ENCODE data around the gene CELA2B.
"Not testable (repeated sequence)": the region's sequence is repeated elsewhere in the genome, so short reads cannot be mapped to it uniquely, and the experiment has no call there.

The CELA2B gene

GRCh38 chr1:15445390-15446122 is 30.3 kb upstream of the CELA2B start:
- no peak for DNase-seq

DNA sequence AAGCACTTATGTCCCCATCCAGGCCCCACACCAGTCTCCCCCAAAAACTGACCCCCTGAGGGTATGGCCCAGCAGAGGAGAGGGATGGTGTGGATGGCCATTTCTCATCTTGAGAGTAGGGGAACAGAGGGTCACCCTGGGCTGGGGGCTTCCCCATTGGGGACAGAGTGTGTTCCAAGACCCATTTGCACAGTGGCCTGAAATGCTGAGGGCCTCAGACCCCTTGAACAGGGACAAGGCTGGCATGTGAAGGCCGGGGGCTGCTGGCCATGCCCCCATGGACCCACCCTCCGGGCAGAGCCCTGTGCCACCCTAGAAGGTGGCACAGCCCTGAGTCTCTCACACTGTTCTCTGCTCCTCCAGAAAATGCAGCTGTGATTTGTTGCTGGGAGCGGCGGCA is 29.7 kb upstream of the CELA2B start:
- DNase-seq: no peak

DNA sequence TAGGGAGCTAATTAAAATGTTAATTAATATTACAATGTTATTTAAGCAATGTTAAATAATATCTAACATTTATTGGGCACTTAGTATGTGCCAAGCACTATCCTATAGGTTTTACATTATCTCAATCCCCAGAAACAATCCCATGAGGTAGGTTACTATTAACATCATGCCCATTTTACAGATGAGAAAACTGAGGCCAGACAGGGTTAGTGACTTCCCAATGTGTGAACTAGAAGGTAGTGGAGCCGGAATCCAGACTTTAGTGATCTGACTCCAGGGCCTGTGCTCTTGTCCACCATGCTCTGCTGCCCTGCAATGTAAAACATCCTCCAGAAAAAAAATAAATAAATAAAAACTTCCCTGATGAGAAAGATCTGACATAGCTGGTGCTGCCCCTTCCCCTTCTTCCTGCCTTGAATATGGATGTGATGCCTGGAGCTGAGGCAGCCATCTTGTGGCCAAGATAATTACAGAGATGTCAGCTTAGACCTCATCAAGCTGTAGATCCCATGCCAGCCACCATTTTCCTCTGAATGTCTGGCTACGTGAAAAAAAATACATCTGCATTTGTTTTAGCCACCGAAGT is 26.9 kb upstream of the CELA2B start:
- DNase-seq: no peak

DNA sequence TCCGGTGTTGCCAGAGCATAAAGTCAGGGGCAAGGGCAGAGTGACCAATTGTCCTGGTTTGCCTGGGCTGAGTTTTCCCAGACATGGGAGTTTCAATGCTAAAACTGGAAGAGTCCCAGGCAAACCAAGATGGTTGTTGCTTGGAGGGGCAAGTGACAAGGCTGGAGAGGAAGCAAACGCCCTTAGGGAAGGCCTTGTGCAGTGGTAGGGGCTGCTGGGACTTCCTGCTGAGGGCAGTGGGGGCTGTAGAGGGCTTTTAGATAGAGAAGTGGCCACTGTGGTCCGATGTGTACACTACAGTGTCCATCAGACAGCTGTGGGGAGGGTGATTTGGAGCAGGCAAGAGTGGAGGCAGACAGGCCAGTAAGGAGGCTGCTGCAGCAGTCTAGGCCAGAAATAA is 26.3 kb upstream of the CELA2B start:
- no peak for DNase-seq

- DNase-seq: no peak
Measured at GRCh38 chr1:15451014-15451722, 24.7 kb upstream of the CELA2B start.

- DNase-seq: no peak
Measured at GRCh38 chr1:15452216-15452615, 23.7 kb upstream of the CELA2B start.

DNA sequence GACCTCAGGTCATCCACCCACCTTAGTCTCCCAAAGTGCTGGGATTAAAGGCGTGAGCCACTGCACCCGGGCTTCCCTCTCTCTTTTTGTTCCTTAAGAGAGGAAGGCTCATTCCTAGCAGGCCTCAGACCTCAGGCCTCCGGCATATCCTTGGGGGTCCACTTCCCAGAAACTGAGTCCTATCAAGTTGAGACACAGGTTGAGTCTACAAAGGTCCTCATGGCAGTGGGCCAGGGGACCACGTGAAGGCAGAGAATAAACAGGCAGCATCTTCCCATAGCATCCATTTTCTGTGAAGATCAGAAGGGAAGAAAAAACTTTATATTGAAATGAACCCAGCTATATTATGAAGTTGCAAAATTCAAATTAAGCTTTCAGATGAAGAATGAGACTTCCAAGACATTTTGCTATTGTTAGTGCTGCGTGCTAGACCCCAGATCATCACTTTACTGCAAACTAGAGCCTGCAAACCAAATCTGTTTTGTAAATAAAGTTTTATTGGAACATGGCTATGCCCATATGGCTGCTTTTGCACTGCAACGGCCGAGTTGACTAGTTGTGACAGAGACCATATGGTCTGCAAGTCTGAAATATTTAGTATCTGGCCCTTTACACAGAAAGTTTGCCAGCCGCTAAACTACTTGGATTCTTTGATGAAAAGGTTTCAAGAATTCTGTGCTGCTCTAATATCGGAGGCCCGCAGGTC is 22.9 kb upstream of the CELA2B start:
- DNase-seq: no peak

DNA sequence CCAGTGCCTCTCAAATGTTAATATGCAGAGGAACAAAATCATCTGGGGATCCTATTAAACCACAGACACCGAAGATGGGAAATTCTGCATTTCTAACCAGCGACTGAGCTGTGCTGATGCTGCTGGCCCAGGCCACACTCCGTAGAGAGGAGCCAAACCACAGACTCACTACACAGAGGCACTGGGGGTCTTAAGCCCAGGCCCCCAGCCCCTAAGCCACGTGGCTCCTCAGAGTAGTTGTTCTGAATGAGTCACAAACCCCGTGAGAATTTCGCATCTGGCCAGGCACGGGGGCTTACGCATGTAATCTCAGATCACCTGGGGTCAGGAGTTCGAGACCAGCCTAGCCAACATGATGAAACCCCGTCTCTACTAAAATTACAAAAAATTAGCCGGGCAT is 22.2 kb upstream of the CELA2B start:
- DNase-seq: no peak

DNA sequence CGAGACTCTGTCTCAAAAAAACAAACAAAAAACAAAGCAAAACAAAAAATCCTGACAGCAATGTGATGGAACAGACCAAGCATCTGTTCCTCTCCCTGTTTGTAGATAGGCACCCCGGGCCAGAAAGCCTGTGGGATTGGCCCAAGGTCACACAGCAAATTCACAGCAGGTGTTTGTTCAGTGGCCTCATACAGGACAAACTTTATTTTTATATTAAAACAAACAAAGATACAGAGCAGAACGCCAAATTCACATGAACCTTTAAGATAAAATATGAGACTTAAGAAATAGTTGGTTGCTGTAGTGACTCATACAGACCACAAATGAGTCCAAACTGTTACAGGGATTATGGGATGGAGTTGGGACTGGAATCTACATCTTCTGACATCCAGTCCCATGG is 21.6 kb upstream of the CELA2B start:
- DNase-seq: no peak

DNA sequence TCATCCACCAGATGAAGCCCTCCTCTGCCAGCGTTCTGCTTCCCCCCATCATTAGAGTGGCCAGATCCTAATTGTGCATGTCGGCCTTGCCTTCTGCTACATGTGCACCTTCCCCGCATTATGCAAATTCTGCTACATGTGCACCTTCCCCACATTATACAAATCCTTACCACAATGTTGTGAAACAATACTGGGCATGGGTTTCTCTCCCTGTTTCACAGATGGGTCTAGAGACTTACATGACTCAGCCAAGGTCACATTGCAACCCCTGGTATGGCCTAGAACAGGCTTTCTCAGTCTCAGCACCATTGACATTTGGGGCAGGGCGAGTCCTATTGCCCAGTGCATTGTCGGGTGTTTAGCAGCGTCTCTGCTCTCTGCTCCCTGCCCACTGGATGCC is 20.4 kb upstream of the CELA2B start:
- DNase-seq: no peak

DNA sequence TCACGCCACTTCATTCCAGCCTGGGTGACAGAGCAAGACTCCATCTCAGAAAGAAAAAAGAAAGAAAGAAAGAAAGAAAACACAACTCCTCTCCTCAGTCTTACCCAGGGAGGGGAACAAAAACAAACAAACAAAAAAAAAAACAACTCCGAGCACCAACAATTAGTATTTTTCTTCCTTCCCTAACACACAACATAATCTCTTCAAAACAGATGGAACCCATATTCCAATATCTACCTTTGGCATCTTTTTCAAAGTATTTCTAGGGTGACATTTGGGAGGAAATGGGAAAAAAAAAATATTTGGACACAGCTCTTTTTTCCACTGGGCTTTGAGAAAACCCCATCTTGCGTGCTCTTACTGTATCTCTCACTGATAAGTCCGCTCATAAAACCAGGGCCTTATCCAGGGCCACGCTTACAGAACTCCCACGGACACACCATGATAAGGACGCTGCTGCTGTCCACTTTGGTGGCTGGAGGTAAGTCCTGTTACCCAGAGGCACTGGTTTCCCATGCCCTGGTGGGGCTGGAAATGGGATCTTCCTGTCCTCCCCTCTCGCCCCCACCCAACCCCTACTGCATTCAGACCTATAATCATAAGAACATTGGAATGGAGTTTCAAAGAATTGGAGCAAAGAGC is 19.5 kb upstream of the CELA2B start, which contains the start of gene CELA2A:
CELA2A (plus strand) TSS at position 420 of the 642 bp plus-strand sequence; CDS start at position 442, 22 bp downstream.
- DNase-seq: no peak

DNA sequence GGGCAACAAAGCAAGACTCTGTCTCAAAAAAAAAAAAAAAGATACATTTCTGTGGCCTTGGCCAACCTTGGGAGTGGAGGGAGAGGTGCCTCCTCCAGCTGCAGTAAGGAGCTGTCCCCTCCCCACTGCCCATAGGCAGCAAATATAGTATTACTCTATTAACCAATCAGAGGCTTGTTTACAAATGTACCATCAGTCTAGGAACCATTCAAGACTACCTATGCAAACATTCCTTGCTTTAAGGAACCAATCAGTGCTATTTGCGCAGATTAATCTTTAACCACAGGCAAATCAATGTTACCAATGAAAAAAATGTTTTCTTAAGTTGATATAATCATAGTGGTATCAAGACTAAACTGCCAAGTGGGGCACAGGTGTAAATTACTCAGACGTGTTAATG is 18.3 kb upstream of the CELA2B start:
- no peak for DNase-seq

- not testable (repeated sequence) for DNase-seq
Measured at GRCh38 chr1:15458388-15458787, 17.5 kb upstream of the CELA2B start.

DNA sequence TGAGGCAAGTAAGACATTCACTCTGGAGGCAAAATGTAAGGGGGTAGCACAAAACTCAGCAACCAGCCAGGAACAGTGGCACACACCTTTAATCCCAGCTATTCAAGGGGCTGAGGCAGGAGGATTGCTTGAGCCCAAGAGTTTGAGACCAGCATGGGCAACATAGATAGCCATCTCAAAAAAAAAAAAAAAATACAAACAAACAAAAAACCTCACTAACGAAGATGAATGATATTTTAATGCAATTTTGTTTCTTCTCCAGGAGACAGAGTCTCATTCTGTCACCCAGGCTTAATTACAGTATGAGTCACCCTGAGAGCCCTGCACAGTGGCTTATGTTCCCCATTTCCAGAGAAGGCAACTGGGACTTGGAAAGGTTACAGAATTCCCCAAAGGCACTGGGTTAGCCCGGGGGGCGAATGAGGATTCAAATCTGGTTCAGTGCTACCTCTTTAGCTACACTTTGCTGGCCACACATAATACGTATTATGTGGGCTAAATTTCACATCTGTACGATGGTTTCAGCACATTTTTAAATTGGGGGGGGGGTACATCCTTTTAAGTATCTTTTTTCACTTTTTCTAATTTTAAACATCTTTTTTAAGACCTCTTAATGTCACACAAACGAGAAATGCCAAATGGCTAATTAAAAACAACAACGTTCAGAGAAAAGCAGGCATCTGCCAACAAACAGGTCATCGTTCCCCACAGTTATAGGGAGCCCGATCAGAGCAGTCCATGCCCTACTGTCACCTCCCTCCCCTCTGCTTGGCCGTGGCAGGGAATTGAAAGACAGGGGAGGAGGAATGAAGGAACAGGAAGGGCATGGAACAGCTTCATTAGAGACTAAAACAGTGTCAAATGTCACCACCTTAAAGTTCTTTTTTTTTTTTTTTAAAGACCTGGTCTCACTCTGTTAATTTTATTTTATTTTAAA is 15.9 kb upstream of the CELA2B start:
- DNase-seq: no peak

- no peak for DNase-seq
Measured at GRCh38 chr1:15460708-15461095, 15.2 kb upstream of the CELA2B start.

GRCh38 chr1:15463064-15463800 is 12.7 kb upstream of the CELA2B start:
- not testable (repeated sequence) for DNase-seq

GRCh38 chr1:15463926-15464322 is 12.0 kb upstream of the CELA2B start:
- not testable (repeated sequence) for DNase-seq

DNA sequence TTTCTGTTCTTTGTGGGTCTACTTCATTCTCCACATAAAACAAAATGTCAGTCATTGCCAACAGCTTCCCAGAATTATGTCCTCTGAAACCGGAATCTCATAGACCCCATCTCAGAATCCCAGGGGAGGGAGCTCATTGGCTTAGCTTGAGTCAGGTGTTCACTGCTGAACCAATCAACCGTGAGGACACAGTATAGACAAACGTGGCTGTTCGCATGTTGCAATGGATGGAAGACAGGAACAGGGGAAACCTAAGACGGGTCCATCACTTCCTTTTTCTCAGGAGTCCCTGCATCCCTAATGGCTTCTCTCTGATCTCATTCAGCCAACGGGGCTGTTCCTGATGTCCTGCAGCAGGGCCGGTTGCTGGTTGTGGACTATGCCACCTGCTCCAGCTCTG is 10.2 kb upstream of the CELA2B start:
- no peak for DNase-seq

DNA sequence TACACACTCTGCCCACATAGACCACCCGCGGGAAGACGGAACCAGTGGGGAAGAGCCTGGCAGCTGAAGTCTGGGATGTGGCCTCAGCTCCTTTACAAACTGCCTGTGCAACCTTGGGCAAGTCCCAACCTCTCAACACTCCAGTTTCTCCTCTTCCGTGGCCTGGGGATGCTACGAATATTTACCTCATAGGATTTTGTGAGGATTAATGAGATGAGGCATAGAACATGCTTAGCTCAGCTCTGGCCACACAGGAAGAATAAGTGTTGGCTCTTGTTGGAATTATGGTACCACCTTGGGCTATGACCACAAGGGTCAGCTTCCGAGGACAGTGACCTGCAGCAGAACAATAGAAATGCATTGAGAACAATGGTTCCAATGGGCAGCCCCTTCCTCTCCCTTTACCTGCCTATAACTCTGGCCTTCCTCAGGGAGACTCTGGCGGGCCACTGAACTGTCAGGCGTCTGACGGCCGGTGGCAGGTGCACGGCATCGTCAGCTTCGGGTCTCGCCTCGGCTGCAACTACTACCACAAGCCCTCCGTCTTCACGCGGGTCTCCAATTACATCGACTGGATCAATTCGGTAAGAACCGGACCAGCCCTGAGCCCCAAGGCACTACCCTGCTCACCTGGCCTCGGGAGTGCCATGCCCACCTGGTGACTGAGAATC is 8.8 kb upstream of the CELA2B start:
- not testable (repeated sequence) for DNase-seq

DNA sequence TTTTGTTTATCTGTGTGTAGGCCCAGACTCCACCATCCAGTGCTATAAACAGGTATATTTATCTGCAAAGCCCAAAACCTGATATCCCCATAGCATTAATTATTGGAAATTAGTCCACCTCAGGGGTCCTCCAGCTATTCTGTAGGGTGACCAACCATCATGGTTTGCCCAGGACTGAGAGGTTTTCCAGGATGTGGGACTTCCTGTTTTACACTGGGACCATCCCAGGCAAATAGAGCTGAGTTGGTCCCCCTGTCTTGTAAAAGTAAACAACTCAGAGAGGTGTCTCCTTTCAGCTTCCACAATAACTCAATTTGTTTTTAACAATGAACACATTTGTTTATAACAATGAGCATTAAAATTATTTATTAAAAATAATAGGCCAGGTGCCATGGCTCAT is 7.8 kb upstream of the CELA2B start:
- DNase-seq: no peak

DNA sequence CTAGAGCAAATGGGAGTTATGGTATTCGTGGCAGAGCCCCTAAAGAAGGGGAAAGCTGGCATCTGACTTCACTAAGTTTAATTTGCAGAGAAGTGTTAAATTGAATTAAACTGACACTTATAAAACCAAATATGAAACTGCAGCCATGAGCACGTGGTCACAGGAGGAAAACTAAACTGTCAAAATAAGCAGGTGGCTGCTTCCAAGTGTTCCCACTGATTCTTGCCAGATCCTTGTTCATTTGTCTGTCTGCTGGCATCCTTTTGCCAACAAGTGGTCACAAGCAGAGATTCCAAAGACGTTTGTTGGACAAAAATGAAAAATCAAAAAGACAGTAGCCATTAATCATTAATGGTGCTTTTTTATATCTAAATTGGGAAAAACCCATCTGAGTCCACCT is 6.5 kb upstream of the CELA2B start:
- DNase-seq: no peak
